ENCODE data around the gene EPB41.

Gene EPB41

DNA sequence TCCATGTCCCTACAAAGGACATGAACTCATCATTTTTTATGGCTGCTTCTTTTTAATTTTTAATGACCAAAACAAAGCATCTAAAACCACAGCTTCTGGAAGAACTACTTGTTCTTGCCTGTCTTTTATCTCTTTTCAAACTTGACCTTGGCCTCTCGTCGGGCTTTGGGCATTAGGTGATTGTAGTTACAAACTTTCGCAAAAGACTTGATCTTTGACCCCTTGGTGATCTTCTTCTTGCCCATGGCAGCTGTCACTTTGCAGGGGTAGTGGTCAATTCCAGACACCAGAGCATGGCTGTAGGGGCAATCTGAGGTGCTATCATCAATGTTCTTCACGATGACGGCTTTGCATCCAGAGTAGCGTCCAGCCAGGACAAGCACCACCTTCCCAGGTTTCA, 67.8 kb downstream of the EPB41 start:
- TF ChIP-seq, protein P1, sequence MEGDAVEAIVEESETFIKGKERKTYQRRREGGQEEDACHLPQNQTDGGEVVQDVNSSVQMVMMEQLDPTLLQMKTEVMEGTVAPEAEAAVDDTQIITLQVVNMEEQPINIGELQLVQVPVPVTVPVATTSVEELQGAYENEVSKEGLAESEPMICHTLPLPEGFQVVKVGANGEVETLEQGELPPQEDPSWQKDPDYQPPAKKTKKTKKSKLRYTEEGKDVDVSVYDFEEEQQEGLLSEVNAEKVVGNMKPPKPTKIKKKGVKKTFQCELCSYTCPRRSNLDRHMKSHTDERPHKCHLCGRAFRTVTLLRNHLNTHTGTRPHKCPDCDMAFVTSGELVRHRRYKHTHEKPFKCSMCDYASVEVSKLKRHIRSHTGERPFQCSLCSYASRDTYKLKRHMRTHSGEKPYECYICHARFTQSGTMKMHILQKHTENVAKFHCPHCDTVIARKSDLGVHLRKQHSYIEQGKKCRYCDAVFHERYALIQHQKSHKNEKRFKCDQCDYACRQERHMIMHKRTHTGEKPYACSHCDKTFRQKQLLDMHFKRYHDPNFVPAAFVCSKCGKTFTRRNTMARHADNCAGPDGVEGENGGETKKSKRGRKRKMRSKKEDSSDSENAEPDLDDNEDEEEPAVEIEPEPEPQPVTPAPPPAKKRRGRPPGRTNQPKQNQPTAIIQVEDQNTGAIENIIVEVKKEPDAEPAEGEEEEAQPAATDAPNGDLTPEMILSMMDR (conservative IDR thresholded peaks at IDR 0.05; ENCODE audit: low read length): no peak
- no peak overlapping the region for H3K4me3 ChIP-seq (ENCODE audit: low read length)
- no peak for DNase-seq (ENCODE audit: low read depth)

DNA sequence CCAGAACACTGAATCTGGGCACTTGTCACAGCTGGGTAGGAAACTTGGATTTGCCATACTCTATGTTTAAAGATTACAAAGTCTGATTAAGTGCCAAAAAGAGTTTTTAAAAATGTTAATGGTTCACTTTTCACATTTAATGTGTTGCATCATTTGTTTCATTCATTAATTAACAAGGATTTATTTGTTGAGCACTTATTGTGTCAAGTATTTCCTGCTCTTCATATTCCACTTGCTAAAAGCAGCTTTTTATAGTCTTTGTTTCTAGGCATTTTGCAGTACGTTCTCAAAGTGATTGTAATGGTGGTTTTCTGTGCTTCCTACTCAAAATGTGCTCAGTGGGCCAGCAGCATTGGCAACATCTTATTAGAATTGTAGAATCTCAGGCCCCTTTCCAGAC, 68.7 kb downstream of the EPB41 start:
- TF ChIP-seq, protein P1 (conservative IDR thresholded peaks at IDR 0.05; ENCODE audit: low read length): no peak
- H3K4me3 ChIP-seq (ENCODE audit: low read length): no peak overlapping the region
- DNase-seq (ENCODE audit: low read depth): no peak

DNA sequence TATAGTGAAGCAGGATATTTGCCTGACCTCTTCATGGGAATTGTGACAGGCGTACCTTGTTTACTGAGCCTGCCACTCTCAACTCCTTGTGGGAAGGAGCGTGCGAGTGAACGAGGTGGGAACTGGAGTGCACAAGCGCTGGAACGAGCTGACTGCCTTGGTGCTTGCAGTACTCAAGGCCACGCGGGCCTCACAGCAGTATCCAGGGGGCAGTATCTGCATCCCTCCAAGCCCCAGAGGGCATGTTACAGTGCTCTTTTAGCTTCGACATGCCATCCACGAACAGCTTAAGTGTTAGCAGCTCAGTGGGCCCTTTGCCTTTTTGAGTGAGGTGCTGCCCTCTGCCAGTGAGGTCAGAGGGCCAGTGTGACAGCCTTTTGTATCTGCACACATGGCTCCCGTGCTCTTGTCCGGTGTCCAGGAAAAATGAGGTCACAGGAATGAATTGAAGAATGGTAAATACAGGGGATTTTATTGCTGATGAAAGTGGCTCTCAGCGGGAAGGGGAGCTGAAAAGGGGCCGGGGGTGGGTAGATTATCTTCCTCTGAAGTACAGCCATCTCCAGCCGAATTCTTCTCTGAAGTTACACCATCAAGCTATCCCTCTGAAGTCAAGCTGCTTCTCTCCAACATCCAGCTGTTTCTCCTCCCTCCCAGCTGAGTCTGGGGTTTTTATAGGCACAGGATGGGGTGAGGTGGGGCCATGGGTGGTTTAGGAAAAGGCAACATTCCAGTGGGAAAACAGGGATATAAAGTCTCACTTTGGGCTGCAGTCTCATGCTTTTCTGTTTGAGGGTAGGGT, 69.3 kb downstream of the EPB41 start:
- TF ChIP-seq, protein P1 (conservative IDR thresholded peaks at IDR 0.05; ENCODE audit: low read length): no peak
- no peak for DNase-seq (ENCODE audit: low read depth)

DNA sequence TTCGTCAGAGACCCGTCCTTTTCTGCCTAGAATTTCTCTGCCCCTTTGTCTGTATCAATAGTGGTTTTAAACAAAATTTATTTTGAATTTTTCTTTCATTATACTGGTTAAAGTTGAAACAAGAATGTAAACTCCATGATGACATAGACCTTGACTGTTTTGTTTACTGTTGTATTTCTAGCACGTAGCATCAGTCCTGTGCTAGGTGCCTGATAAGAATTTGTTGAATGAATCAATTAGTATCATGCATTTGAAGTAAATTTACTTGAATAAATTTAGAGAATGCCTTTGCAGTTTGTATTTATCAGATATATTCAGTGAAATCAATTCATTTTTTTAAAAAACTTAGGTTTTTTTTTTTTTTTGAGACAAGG, 69.9 kb downstream of the EPB41 start:
- no peak overlapping the region for H3K4me3 ChIP-seq (ENCODE audit: low read length)

More for the DNA sequence above, 69.3 kb downstream of the EPB41 start:
- H3K4me3 ChIP-seq (ENCODE audit: low read length): no peak overlapping the region

DNA sequence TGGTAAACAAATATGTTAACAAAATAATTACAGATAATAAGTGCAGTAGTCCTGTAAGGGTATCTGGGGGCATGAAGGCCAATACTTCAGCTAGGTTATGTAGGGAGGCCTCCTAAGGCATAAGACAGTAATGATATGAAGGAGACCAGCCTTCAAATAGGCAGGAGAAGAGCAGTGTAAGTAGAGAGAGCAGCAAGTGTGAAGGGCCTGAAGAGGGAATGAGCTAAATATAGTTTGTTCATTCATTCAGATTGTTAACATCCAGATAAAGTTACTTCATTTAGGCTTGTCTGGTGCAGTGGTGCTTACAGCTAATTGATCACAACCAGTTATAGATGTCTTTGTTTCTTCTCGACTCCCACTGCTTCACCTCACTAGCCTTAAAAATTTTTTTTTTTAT, 71.1 kb downstream of the EPB41 start:
- DNase-seq (ENCODE audit: low read depth): no peak
- H3K4me3 ChIP-seq (ENCODE audit: low read length): no peak overlapping the region
- TF ChIP-seq, protein P1 (conservative IDR thresholded peaks at IDR 0.05; ENCODE audit: low read length): no peak

More for the DNA sequence above, 69.9 kb downstream of the EPB41 start:
- TF ChIP-seq, protein P1 (conservative IDR thresholded peaks at IDR 0.05; ENCODE audit: low read length): no peak
- no peak for DNase-seq (ENCODE audit: low read depth)

DNA sequence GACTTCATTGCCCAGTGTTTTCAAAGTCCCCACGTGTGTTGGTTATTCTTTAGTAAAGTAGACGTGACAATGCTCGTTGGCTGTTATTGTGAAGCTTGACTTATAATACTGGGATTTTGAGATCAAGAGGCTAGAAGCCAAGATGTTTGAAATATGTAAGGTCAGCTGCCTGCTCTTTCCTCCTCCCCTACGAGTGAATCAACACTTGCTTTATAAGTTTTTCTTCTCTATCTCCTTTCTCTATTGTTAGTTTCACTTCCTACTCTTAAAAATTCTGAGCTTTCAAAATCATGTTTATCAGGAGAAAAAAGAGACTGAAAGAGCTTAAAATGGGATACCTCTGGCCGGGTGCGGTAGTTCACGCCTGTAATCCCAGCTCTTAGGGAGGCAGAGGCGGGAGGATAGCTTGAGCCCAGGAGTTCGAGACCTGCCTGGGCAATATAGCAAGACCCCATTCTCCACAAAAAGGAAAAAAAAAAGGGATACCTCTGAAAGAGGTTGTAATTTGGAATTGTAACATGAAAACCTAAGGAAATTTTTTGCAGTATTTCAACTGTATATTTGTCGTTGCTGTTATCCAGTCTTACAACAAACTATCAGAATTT, 72.0 kb downstream of the EPB41 start:
- H3K4me3 ChIP-seq (ENCODE audit: low read length): no peak overlapping the region
- no peak for DNase-seq (ENCODE audit: low read depth)
- TF ChIP-seq, protein P1 (conservative IDR thresholded peaks at IDR 0.05; ENCODE audit: low read length): no peak

DNA sequence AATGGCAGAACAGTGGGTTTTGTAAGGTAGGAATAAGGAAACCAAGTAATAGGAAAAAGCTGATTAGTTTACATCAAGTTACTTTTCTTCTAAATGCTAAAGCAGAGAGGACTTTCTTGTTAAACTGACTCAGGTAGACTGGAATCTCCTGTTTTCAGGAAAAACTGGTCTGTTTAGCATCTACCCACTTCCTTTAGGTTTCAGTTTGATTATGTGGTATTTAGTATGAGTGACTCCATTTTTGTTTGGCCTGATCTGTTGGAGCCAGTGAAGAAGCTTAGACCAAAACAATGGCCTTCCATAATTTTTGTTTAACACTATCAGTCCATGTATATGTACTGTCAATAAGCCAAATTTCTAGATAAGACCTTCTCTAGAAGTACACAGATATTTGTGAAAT, 88.4 kb downstream of the EPB41 start:
- TF ChIP-seq, protein P1 (conservative IDR thresholded peaks at IDR 0.05; ENCODE audit: low read length): no peak
- DNase-seq (ENCODE audit: low read depth): no peak
- H3K4me3 ChIP-seq (ENCODE audit: low read length): no peak overlapping the region
